Uterus (tissue), 4 donors: ENCODE measurements around the gene RASSF4. TPM values are rescaled to one million over a fixed set of nuclear protein-coding genes. Genes with fewer than 3 reads are reported as not detected.

Experiments used
- DNase-seq, 2 donors: peaks; one replicate each; pipeline ENCODE4 v3.0.0-alpha.2; 2019 to 2020
- H3K27ac ChIP-seq, 2 donors: fragments of 200-600 bp; sonication (generic); 1 replicate in 1 of 2; 2 replicates in 1 of 2; pipeline ENCODE4 v1.5.1; 2016 to 2018
- H3K27me3 ChIP-seq, 2 donors: fragments of 200-600 bp; sonication (generic); one replicate each; pipeline ENCODE4 v1.5.1; 2018 to 2019; ENCODE audit warnings: control low read depth in 1 of 2
- H3K36me3 ChIP-seq, 2 donors: fragments of 200-600 bp; sonication (generic); one replicate each; pipeline ENCODE4 v1.5.1; 2019; ENCODE audit warnings: control low read depth in 1 of 2
- H3K4me1 ChIP-seq, 2 donors: fragments of 200-600 bp; sonication (generic); one replicate each; pipeline ENCODE4 v1.5.1; 2018 to 2019; ENCODE audit warnings: control low read depth in 1 of 2
- H3K4me3 ChIP-seq, 2 donors: fragments of 200-600 bp; sonication (generic); 1 replicate in 1 of 2; 2 replicates in 1 of 2; pipeline ENCODE4 v1.5.1; 2018 to 2019; ENCODE audit warnings: mild to moderate bottlenecking in 1 of 2
- H3K9me3 ChIP-seq, 2 donors: fragments of 200-600 bp; sonication (generic); one replicate each; pipeline ENCODE4 v1.5.1; 2019; ENCODE audit warnings: control low read depth in 1 of 2
- POLR2A ChIP-seq, 2 donors: fragments of 450-650 bp; IDR thresholded peaks; one replicate each; pipeline ENCODE4 v1.6.1; 2016; ENCODE audit warnings: antibody characterized with exemption in 2 of 2, mild to moderate bottlenecking in 1 of 2, moderate library complexity in 1 of 2
- intact Hi-C: fragments of 100-400 bp; cut with DNase I; formaldehyde crosslinking; loops from one replicate; pipeline ENCODE4 v1.15.1; 2023; ENCODE audit warnings: low total_unique reads
- total RNA-seq, 4 donors: library from RNA; depleted of rRNA in 3 of 4; stranded (reverse); fragments of >200 nt in 3 of 4; gene quantifications; one replicate each; pipeline versions ENCODE4 v1.1.0 to v1.2.4, GENCODE V29; 2014 to 2023
- TF ChIP-seq, protein P1 (sequence below), 4 experiments: fragments of 200-600 bp in 2 of 4; fragments of 450-650 bp in 2 of 4; sonication (generic) in 2 of 4; IDR thresholded peaks; one replicate each; pipeline ENCODE4 v1.5.1; 2016 to 2019; ENCODE audit warnings: antibody characterized with exemption in 4 of 4, mild to moderate bottlenecking in 2 of 4, moderate library complexity in 1 of 4
- donor health status: DM: yes; HTN: yes; CAD: no.

The RASSF4 gene
- total RNA-seq, 4 donors from 2014 or later: 6.1 to 26.5 (median 8.2) TPM

DNA sequence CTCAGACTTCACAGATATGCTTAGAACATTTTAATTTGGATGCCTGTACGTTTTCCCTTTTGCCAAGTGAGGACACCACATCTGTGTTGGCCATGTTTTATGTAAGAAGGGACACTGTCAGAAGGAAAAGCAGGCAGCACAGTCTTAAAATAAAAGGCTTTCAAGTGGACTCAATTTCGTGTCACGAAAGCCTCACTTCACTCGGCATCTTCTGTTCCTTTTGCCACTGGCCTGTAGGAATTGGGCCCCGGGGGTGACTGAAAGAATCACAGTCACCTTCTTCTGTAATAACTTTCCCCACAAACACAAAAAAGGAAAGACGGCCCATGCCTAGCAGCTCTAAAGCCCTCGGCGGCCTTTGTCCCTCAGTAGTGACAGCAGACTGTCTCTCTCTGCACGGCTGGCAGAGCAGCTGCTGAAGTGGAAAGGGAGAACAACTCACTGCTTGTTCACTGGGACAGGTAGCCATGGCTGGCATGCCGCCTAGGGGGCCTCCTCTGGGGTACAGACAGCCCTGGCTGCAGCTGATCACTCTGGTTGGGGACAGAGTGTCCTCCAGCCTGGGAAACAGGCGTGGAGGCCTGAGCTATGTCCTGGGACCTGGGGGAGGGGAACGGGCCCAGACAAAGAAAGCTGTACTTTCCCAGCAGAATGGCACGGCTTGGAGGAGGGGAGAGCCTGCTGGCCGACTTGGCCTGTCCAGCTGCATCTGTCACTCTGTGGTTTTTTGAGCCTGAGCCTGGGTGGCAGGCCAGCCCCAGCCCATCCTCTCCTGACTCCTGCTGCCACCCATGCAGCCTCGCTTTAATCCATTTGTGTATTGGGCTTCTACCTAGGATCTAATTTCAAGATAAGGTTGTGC, 4.4 kb downstream of the RASSF4 start:
- Histone ChIP-seq H3K9me3 (no peaks in the 10 kb centered on the region), H3K4me3 (no peak overlapping the region), H3K4me1 (peaks cover 0 to 8% of the 10 kb centered on the region in 2 donors), H3K36me3 (no peaks in the 10 kb centered on the region), H3K27ac (peak overlapping the region in 1 of 2 donors; percentile 37), H3K27me3 (no peaks in the 10 kb centered on the region)
- DNase-seq: peak in 1 of 2 donors; percentile 28
- intact Hi-C loops: no loop called here
- TF ChIP-seq POLR2A (IDR thresholded peaks at IDR 0.05): no peak
- TF ChIP-seq, protein P1, sequence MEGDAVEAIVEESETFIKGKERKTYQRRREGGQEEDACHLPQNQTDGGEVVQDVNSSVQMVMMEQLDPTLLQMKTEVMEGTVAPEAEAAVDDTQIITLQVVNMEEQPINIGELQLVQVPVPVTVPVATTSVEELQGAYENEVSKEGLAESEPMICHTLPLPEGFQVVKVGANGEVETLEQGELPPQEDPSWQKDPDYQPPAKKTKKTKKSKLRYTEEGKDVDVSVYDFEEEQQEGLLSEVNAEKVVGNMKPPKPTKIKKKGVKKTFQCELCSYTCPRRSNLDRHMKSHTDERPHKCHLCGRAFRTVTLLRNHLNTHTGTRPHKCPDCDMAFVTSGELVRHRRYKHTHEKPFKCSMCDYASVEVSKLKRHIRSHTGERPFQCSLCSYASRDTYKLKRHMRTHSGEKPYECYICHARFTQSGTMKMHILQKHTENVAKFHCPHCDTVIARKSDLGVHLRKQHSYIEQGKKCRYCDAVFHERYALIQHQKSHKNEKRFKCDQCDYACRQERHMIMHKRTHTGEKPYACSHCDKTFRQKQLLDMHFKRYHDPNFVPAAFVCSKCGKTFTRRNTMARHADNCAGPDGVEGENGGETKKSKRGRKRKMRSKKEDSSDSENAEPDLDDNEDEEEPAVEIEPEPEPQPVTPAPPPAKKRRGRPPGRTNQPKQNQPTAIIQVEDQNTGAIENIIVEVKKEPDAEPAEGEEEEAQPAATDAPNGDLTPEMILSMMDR (IDR thresholded peaks at IDR 0.05): peak in 1 of 4 experiments; percentile 7

GRCh38 chr10:44965104-44965503, 5.5 kb downstream of the RASSF4 start:
- Histone ChIP-seq H3K27me3 (no peaks in the 10 kb centered on the region), H3K9me3 (no peaks in the 10 kb centered on the region), H3K27ac (no peak overlapping the region), H3K4me1 (peaks cover 0 to 5% of the 10 kb centered on the region in 2 donors), H3K36me3 (no peaks in the 10 kb centered on the region), H3K4me3 (no peak overlapping the region)
- no peak for TF ChIP-seq POLR2A (IDR thresholded peaks at IDR 0.05)
- TF ChIP-seq, protein P1 (IDR thresholded peaks at IDR 0.05): no peak
- no peak for DNase-seq
- intact Hi-C loops: no loop called here

DNA sequence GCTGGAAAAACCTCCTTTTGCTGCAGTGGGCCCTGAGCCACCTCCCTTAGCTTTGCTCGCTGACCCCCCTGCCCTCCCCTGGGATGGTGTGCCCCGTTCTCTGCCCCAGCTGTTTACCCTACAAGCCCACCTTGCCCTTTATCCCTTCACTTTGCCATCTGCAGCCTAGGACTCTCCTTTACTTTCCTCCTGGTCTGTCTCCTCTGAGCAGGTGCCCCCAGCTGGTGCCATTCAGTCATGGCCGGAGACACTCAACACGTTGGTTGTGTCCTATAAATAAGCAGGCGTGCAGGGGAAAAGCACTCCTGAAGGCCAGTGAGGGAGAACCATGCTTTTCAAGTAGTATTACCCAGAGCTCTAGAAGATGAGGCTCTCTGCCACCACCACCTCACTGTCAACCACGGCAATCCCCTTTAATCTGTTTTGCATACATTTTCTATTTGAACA, 6.1 kb downstream of the RASSF4 start:
- Histone ChIP-seq H3K27ac (no peak overlapping the region), H3K4me1 (no peaks in the 10 kb centered on the region)
- intact Hi-C loops: no loop called here

DNA sequence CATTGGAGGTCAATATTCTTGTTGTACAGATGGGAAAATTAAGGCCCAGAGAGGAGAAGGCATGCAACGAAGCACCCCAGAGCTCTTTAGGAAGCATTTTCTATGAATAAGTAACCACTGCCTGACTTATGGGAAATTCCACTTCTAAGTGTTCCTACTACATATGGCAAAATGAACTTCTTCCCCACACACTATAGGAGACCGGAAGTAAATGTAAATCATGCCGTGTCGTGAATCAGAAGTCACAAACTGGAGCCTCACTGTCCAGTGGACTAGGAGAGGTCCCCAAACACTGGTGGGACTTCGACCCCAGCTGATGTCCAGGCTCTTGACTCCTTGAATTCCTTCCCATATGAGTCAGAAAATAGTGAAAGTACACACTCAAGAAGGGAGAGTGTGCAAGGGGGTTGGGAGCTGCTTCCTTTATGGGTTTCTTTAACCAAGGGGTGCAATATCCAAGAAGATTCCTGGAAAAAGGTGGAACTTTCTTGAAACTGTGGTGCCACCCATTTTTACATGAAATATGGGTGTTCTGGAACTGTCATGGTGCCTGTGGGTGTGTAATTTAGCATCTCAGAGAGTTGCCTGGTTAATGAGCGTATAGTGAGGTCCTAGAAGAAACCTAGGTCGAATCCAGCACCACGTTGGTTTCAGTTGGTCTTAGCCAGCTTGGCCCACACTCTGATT, 6.7 kb downstream of the RASSF4 start:
- DNase-seq: peak in 1 of 2 donors; percentile 9
- Histone ChIP-seq H3K4me1 (no peaks in the 10 kb centered on the region), H3K27me3 (no peaks in the 10 kb centered on the region), H3K4me3 (no peak overlapping the region), H3K9me3 (no peaks in the 10 kb centered on the region), H3K36me3 (no peaks in the 10 kb centered on the region), H3K27ac (no peak overlapping the region)
- intact Hi-C loops: no loop called here
- TF ChIP-seq, protein P1 (IDR thresholded peaks at IDR 0.05): no peak
- no peak for TF ChIP-seq POLR2A (IDR thresholded peaks at IDR 0.05)

More for the DNA sequence above, 6.1 kb downstream of the RASSF4 start:
- DNase-seq: no peak
- no peak for TF ChIP-seq POLR2A (IDR thresholded peaks at IDR 0.05)
- TF ChIP-seq, protein P1 (IDR thresholded peaks at IDR 0.05): no peak
- no peaks in the 10 kb centered on the region for H3K36me3 ChIP-seq
- H3K27me3 ChIP-seq: no peaks in the 10 kb centered on the region
- H3K9me3 ChIP-seq: no peaks in the 10 kb centered on the region
- no peak overlapping the region for H3K4me3 ChIP-seq
